GM20000 (cell line): ENCODE data around the gene KLRF1.
A peak's percentile ranks its signal among the peaks of the same experiment; 100 is the strongest.

Experiments
- DNase-seq: peaks from one replicate; pipeline ENCODE4 v3.0.0; 2012; ENCODE audit warnings: low spot score
- CTCF ChIP-seq: IDR thresholded peaks from 2 replicates; pipeline ENCODE4 v1.5.1; 2012; ENCODE audit warnings: mild to moderate bottlenecking, control low read depth; ENCODE audit errors: extremely low read depth, missing control alignments

KLRF1 gene

GRCh38 chr12:9796346-9796745 lies 30.9 kb upstream of the KLRF1 start:
- no peak for DNase-seq
- no peak for TF ChIP-seq CTCF

- DNase-seq = no peak
- TF ChIP-seq CTCF = no peak
Measured at GRCh38 chr12:9796971-9797370, 30.3 kb upstream of the KLRF1 start.

GRCh38 chr12:9797722-9798619 lies 29.3 kb upstream of the KLRF1 start:
- DNase-seq = peak; percentile 62
- TF ChIP-seq CTCF = peak; percentile 66

GRCh38 chr12:9799961-9800360 lies 27.3 kb upstream of the KLRF1 start:
- DNase-seq = no peak
- TF ChIP-seq CTCF = no peak

GRCh38 chr12:9805883-9806282 lies 21.4 kb upstream of the KLRF1 start:
- no peak for DNase-seq
- no peak for TF ChIP-seq CTCF

- TF ChIP-seq CTCF = no peak
- DNase-seq = no peak
Measured at GRCh38 chr12:9806714-9807113, 20.6 kb upstream of the KLRF1 start.

- TF ChIP-seq CTCF = no peak
- no peak for DNase-seq
Measured at GRCh38 chr12:9808504-9808903, 18.8 kb upstream of the KLRF1 start.
